ENCODE results near the gene OR9Q1. TPM values are rescaled to one million over a fixed set of nuclear protein-coding genes. Genes with fewer than 3 reads are reported as not detected.

The OR9Q1 gene
- total and polyA plus RNA-seq, 2 of the 8 experiments (the other 6 are each of a cell fraction or from before 2014, with no cell fraction given): not detected

DNA sequence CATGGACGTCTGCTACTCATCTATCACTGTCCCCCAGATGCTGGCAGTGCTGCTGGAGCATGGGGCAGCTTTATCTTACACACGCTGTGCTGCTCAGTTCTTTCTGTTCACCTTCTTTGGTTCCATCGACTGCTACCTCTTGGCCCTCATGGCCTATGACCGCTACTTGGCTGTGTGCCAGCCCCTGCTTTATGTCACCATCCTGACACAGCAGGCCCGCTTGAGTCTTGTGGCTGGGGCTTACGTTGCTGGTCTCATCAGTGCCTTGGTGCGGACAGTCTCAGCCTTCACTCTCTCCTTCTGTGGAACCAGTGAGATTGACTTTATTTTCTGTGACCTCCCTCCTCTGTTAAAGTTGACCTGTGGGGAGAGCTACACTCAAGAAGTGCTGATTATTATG, 156.0 kb downstream of the OR9Q1 start:
- H3K9ac ChIP-seq (replicated peaks in 1 of 4; ENCODE audit: extremely low read depth in 1 of 4, low read depth in 3 of 4, low read length in 3 of 4): no peak overlapping the region
- no peak overlapping the region for H4K8ac ChIP-seq (ENCODE audit: extremely low read depth, insufficient read depth, low read length)
- no peaks in the 10 kb centered on the region for H3K4me1 ChIP-seq (replicated peaks in 1 of 4; ENCODE audit: control insufficient read depth in 3 of 4, insufficient read depth in 4 of 4, low read length in 3 of 4)
- H4K5ac ChIP-seq (ENCODE audit: insufficient read length, low read depth, low read length): no peak overlapping the region
- H3K79me2 ChIP-seq (ENCODE audit: control insufficient read depth in 1 of 2, insufficient read depth in 2 of 2, low read length in 2 of 2): no peaks in the 10 kb centered on the region
- H3K4ac ChIP-seq (replicated peaks; ENCODE audit: insufficient read length, low read depth, low read length): no peak overlapping the region
- H2BK20ac ChIP-seq (ENCODE audit: low read length): no peak overlapping the region
- WGBS, 2 experiments (ENCODE audit: extremely low coverage in 1 of 2, insufficient coverage in 1 of 2, insufficient read length in 1 of 2, insufficient replicate concordance in 2 of 2, low coverage in 1 of 2, low lambda C conversion rate in 2 of 2, missing lambda C conversion rate in 1 of 2): 90% methylated on average over 7 of the region's 7 CpGs; no CpG with 5 or more reads in 1 of the 2 experiments
- H2AK5ac ChIP-seq (ENCODE audit: low read depth, low read length): 0 out of 2 replicates have a peak overlapping the region, but pooled peaks have one; percentile 7
- H3K27me3 ChIP-seq (replicated peaks in 1 of 4; ENCODE audit: control insufficient read depth in 3 of 4, extremely low read depth in 1 of 4, insufficient read depth in 3 of 4, low read length in 3 of 4): no peaks in the 10 kb centered on the region
- DNase-seq (ENCODE audit: low read depth in 1 of 2, low spot score in 2 of 2) (no peak), FAIRE-seq (no peak)
- H3K23ac ChIP-seq (ENCODE audit: insufficient read length): no peak overlapping the region
- CTCF ChIA-PET (ENCODE audit: partially characterized antibody): no interaction called here
- no peak overlapping the region for H3K56ac ChIP-seq (replicated peaks; ENCODE audit: insufficient read length, low read depth, low read length)
- H4K91ac ChIP-seq (replicated peaks; ENCODE audit: insufficient read length, low read length): no peak overlapping the region
- H2BK5ac ChIP-seq (ENCODE audit: low read depth, low read length): no peak overlapping the region
- TF ChIP-seq TAF7 (optimal IDR thresholded peaks at IDR 0.05; ENCODE audit: borderline replicate concordance, low read depth, low read length) (no peak), RXRA (IDR thresholded peaks at IDR 0.05; ENCODE audit: insufficient read depth, low read depth, low read length) (no peak), POLR2AphosphoS5 (IDR thresholded peaks at IDR 0.05; ENCODE audit: low read depth, low read length) (no peak), KDM5A (IDR thresholded peaks at IDR 0.05; ENCODE audit: low read length) (no peak), CEBPB (IDR thresholded peaks at IDR 0.05; ENCODE audit: low read depth, low read length) (no peak), JUN (IDR thresholded peaks at IDR 0.05; ENCODE audit: low read depth, low read length) (no peak), YY1 (IDR thresholded peaks at IDR 0.05; ENCODE audit: low read depth, low read length) (no peak), JUND (IDR thresholded peaks at IDR 0.05; ENCODE audit: low read length) (no peak), CHD1 (IDR thresholded peaks at IDR 0.05; ENCODE audit: low read depth, low read length) (no peak), CREB1 (IDR thresholded peaks at IDR 0.05) (no peak), SIX5 (IDR thresholded peaks at IDR 0.05; ENCODE audit: low read depth, low read length) (no peak), CBX5 (IDR thresholded peaks at IDR 0.05; ENCODE audit: low read depth, low read length) (no peak), HDAC6 (IDR thresholded peaks at IDR 0.05; ENCODE audit: low read depth, low read length) (no peak)
- TF ChIP-seq, protein P1, sequence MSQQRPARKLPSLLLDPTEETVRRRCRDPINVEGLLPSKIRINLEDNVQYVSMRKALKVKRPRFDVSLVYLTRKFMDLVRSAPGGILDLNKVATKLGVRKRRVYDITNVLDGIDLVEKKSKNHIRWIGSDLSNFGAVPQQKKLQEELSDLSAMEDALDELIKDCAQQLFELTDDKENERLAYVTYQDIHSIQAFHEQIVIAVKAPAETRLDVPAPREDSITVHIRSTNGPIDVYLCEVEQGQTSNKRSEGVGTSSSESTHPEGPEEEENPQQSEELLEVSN (IDR thresholded peaks at IDR 0.05): no peak
- POLR2A ChIA-PET (ENCODE audit: partially characterized antibody): no interaction called here
- peaks cover 0 to 16% of the 10 kb centered on the region in 2 experiments; a peak in 1 of 4 replicates for H3K9me3 ChIP-seq (ENCODE audit: insufficient read depth in 2 of 2, low read depth in 1 of 2, low read length in 1 of 2)
- no peaks in the 10 kb centered on the region for H4K20me1 ChIP-seq (replicated peaks in 1 of 2; ENCODE audit: control insufficient read depth in 1 of 2, insufficient read depth in 2 of 2, low read length in 2 of 2)
- no peak overlapping the region for H3K4me3 ChIP-seq (ENCODE audit: extremely low read depth in 1 of 4, insufficient read depth in 2 of 4, low read depth in 3 of 4, low read length in 4 of 4)
- no peak overlapping the region for H3K18ac ChIP-seq (ENCODE audit: extremely low read depth, low read length)
- no peak overlapping the region for H2BK12ac ChIP-seq (ENCODE audit: low read depth, low read length)
- no peaks in the 10 kb centered on the region for H3K23me2 ChIP-seq (ENCODE audit: low read depth, low read length)
- H3K4me2 ChIP-seq (ENCODE audit: insufficient read depth in 1 of 2, low read depth in 2 of 2, low read length in 2 of 2): no peak overlapping the region
- H2BK120ac ChIP-seq (replicated peaks; ENCODE audit: low read depth, low read length): no peak overlapping the region
- H3K79me1 ChIP-seq (ENCODE audit: low read depth, low read length): no peaks in the 10 kb centered on the region
- H2BK15ac ChIP-seq (ENCODE audit: low read length): no peak overlapping the region
- H3K14ac ChIP-seq (ENCODE audit: insufficient read length): no peak overlapping the region
- no peak overlapping the region for H2AFZ ChIP-seq (ENCODE audit: low read length)
- no peaks in the 10 kb centered on the region; a peak in 1 of 8 replicates for H3K36me3 ChIP-seq (ENCODE audit: control insufficient read depth in 2 of 4, insufficient read depth in 4 of 4, low read length in 3 of 4)
- H3K27ac ChIP-seq (ENCODE audit: low read depth, low read length): no peak overlapping the region
